WTC11 (cell line): ENCODE measurements around the gene PKD2L1. TPM values are rescaled to one million over a fixed set of nuclear protein-coding genes. Genes with fewer than 3 reads are reported as not detected.

Experiments
- ATAC-seq: fragments of 200-7000 bp; cut with Tn5 transposase; 2 replicates; pipeline ENCODE4 v1.10.0; 2021; ENCODE audit warnings: mild to moderate bottlenecking, moderate library complexity
- CTCF ChIA-PET: fragments of 300-600 bp; sonication (Branson Sonifier 250); formaldehyde crosslinking; loops from one replicate; lab custom pipeline; 2021; ENCODE audit warnings: antibody characterized with exemption; lab: Charles Lee
- POLR2A ChIA-PET: fragments of 350-600 bp; sonication (Branson Sonifier 250); formaldehyde crosslinking; loops from one replicate; lab custom pipeline; 2021; ENCODE audit warnings: antibody characterized with exemption; lab: Charles Lee
- DNase-seq: peaks from one replicate; pipeline ENCODE4 v3.0.0; 2021; ENCODE audit warnings: low spot score
- H3K27ac Mint-ChIP-seq: 2 replicates; pipeline ENCODE4 v1.8.0; 2021; ENCODE audit warnings: mixed read lengths
- H3K27me3 Mint-ChIP-seq: 2 replicates; pipeline ENCODE4 v1.8.0; 2021; ENCODE audit warnings: low read depth, mild to moderate bottlenecking, moderate library complexity, mixed read lengths
- H3K36me3 Mint-ChIP-seq: 2 replicates; pipeline ENCODE4 v1.8.0; 2021; ENCODE audit warnings: mixed read lengths
- H3K4me1 Mint-ChIP-seq: 2 replicates; pipeline ENCODE4 v1.8.0; 2022; ENCODE audit warnings: mixed read lengths
- H3K4me3 Mint-ChIP-seq: 2 replicates; pipeline ENCODE4 v1.8.0; 2021; ENCODE audit warnings: mild to moderate bottlenecking, moderate library complexity, mixed read lengths
- H3K9me3 Mint-ChIP-seq: 2 replicates; pipeline ENCODE4 v1.8.0; 2021; ENCODE audit warnings: mixed read lengths
- AR ChIP-seq: fragments of 250-450 bp; sonication (Bioruptor Pico); IDR thresholded peaks from 2 replicates; pipeline ENCODE4 v1.9.0; 2021; ENCODE audit warnings: mild to moderate bottlenecking
- CDX4 ChIP-seq: fragments of 250-450 bp; sonication (Bioruptor Pico); IDR thresholded peaks from 2 replicates; pipeline ENCODE4 v1.9.0; 2021; ENCODE audit warnings: moderate library complexity, mild to moderate bottlenecking, inconsistent platforms, borderline replicate concordance
- CREB1 ChIP-seq: sonication (generic); formaldehyde crosslinking; IDR thresholded peaks from 2 replicates; pipeline ENCODE4 v1.8.0; 2023; ENCODE audit warnings: mild to moderate bottlenecking, missing genetic modification reagents
- IRF1 ChIP-seq: sonication (generic); formaldehyde crosslinking; IDR thresholded peaks from 2 replicates; pipeline ENCODE4 v1.8.0; 2023; ENCODE audit warnings: missing genetic modification reagents
- KAT7 ChIP-seq: sonication (generic); formaldehyde crosslinking; IDR thresholded peaks from 2 replicates; pipeline ENCODE4 v1.8.1; 2023; ENCODE audit warnings: missing genetic modification reagents, mild to moderate bottlenecking, borderline replicate concordance
- PRRX2 ChIP-seq: fragments of 250-450 bp; sonication (Bioruptor Pico); IDR thresholded peaks from 2 replicates; pipeline ENCODE4 v1.8.0; 2021; ENCODE audit warnings: mild to moderate bottlenecking
- RELA ChIP-seq: sonication (generic); formaldehyde crosslinking; IDR thresholded peaks from 2 replicates; pipeline ENCODE4 v1.8.1; 2022; ENCODE audit warnings: missing genetic modification reagents, mild to moderate bottlenecking, borderline replicate concordance
- SMAD4 ChIP-seq: sonication (generic); formaldehyde crosslinking; IDR thresholded peaks from 2 replicates; pipeline ENCODE4 v1.8.0; 2022; ENCODE audit warnings: mild to moderate bottlenecking, missing genetic modification reagents
- ZBTB21 ChIP-seq: sonication (generic); formaldehyde crosslinking; IDR thresholded peaks from 2 replicates; pipeline ENCODE4 v1.8.1; 2023; ENCODE audit warnings: mild to moderate bottlenecking, missing genetic modification reagents, borderline replicate concordance
- ZNF121 ChIP-seq: sonication (generic); formaldehyde crosslinking; IDR thresholded peaks from 2 replicates; pipeline ENCODE4 v1.8.0; 2023; ENCODE audit warnings: missing genetic modification reagents
- ZNF281 ChIP-seq: sonication (generic); formaldehyde crosslinking; IDR thresholded peaks from 2 replicates; pipeline ENCODE4 v1.8.0; 2023; ENCODE audit warnings: mild to moderate bottlenecking, missing genetic modification reagents
- ZNF317 ChIP-seq: sonication (generic); formaldehyde crosslinking; IDR thresholded peaks from 2 replicates; pipeline ENCODE4 v1.8.1; 2023; ENCODE audit warnings: low read depth, mild to moderate bottlenecking, moderate library complexity, missing genetic modification reagents, borderline replicate concordance
- ZNF671 ChIP-seq: fragments of 250-450 bp; sonication (Bioruptor Pico); IDR thresholded peaks from 2 replicates; pipeline ENCODE4 v1.8.0; 2021; ENCODE audit warnings: mild to moderate bottlenecking
- ZSCAN18 ChIP-seq: fragments of 250-450 bp; sonication (Bioruptor Pico); IDR thresholded peaks from 2 replicates; pipeline ENCODE4 v2.1.2; 2022; ENCODE audit warnings: mild to moderate bottlenecking, moderate library complexity
- total RNA-seq: library from RNA; stranded (reverse); gene quantifications from 3 replicates; pipeline ENCODE4 v1.2.3, GENCODE V29; 2021

Gene PKD2L1
- total RNA-seq, 1 experiment from 2014 or later: not detected

GRCh38 chr10:100353770-100354485, 23.9 kb upstream of the PKD2L1 start:
- CTCF ChIA-PET: interaction anchor here (0.6 to 0.8 kb wide), 2 partner anchors 20 to 78 kb away, joined by 3 read pairs; no protein-coding TSS in a partner anchor
- no peaks in the 10 kb centered on the region for H3K27me3 Mint-ChIP-seq
- no peak for DNase-seq
- TF ChIP-seq ZNF671 (CRISPR knock-in tag): no peak
- no peak for TF ChIP-seq ZNF121 (CRISPR knock-in tag)
- TF ChIP-seq RELA (CRISPR knock-in tag): no peak
- TF ChIP-seq IRF1 (CRISPR knock-in tag): no peak
- no peak for TF ChIP-seq ZSCAN18 (CRISPR knock-in tag)
- TF ChIP-seq ZNF281 (CRISPR knock-in tag): no peak
- no peak for TF ChIP-seq KAT7
- no peak for TF ChIP-seq PRRX2
- TF ChIP-seq CREB1: no peak
- TF ChIP-seq SMAD4 (CRISPR knock-in tag): no peak
- no peak for TF ChIP-seq ZNF317 (CRISPR knock-in tag)
- no peak for TF ChIP-seq CDX4 (CRISPR knock-in tag)
- no peak for ATAC-seq
- peaks cover 65% of the 10 kb centered on the region for H3K4me1 Mint-ChIP-seq
- peaks cover 92% of the 10 kb centered on the region for H3K36me3 Mint-ChIP-seq
- no peak overlapping the region for H3K4me3 Mint-ChIP-seq
- no peaks in the 10 kb centered on the region for H3K9me3 Mint-ChIP-seq
- POLR2A ChIA-PET: interaction anchor here (0.7 to 1.2 kb wide), 2 partner anchors 20 to 786 kb away, joined by 3 read pairs; no protein-coding TSS in a partner anchor
- H3K27ac Mint-ChIP-seq: peak overlapping the region; percentile 78

GRCh38 chr10:100350914-100351485, 21.0 kb upstream of the PKD2L1 start:
- H3K27me3 Mint-ChIP-seq: no peaks in the 10 kb centered on the region
- no peak for ATAC-seq
- peak overlapping the region; percentile 96 for H3K4me3 Mint-ChIP-seq
- peak overlapping the region; percentile 92 for H3K27ac Mint-ChIP-seq
- TF ChIP-seq AR (CRISPR knock-in tag) (no peak), ZBTB21 (CRISPR knock-in tag) (no peak)
- H3K4me1 Mint-ChIP-seq: peaks cover 70% of the 10 kb centered on the region
- ChIA-PET POLR2A (interaction anchor here (1.7 kb wide), 1 partner anchor 22 kb away, joined by 5 read pairs; no protein-coding TSS in a partner anchor), CTCF (interaction anchor here (0.9 kb wide), 1 partner anchor 8 kb away, joined by 3 read pairs; no protein-coding TSS in a partner anchor)
- H3K36me3 Mint-ChIP-seq: peaks cover 84% of the 10 kb centered on the region
- no peaks in the 10 kb centered on the region for H3K9me3 Mint-ChIP-seq
- DNase-seq: no peak
